Measurements from ENCODE around the gene KDM3A. TPM values are rescaled to one million over a fixed set of nuclear protein-coding genes. Genes with fewer than 3 reads are reported as not detected.

Gene KDM3A
- total and polyA plus RNA-seq, 9 of the 15 experiments (the other 6 are each of a cell fraction or from before 2014, with no cell fraction given) = 7.5 to 95.4 (median 24.8) TPM

GRCh38 chr2:86392873-86393518 is 48.2 kb upstream of the KDM3A start:
- Histone ChIP-seq H3K9me3 (replicated peaks; ENCODE audit: control insufficient read depth, insufficient read depth, low read depth, low read length) (no peaks in the 10 kb centered on the region), H3K36me3 (ENCODE audit: control insufficient read depth, insufficient read depth, low read length) (no peaks in the 10 kb centered on the region), H3K27me3 (ENCODE audit: control insufficient read depth in 2 of 2, insufficient read depth in 2 of 2, low read length in 2 of 2) (no peaks in the 10 kb centered on the region; a peak in 2 of 5 replicates), H3K4me1 (replicated peaks in 1 of 2; ENCODE audit: control insufficient read depth in 2 of 2, insufficient read depth in 2 of 2, low read length in 2 of 2) (peaks cover 0 to 4% of the 10 kb centered on the region in 2 experiments; a peak in 1 of 5 replicates), H3K9ac (ENCODE audit: insufficient read depth in 1 of 2, low read depth in 2 of 2, low read length in 2 of 2) (no peak overlapping the region), H3K79me2 (ENCODE audit: control insufficient read depth, insufficient read depth, low read length) (no peaks in the 10 kb centered on the region), H3K4me2 (ENCODE audit: insufficient read depth, low read length) (no peak overlapping the region), H3K9me1 (ENCODE audit: control insufficient read depth, insufficient read depth, low read length) (no peaks in the 10 kb centered on the region), H2AFZ (ENCODE audit: low read depth, low read length) (no peak overlapping the region), H4K20me1 (replicated peaks; ENCODE audit: control insufficient read depth, insufficient read depth, low read length) (no peaks in the 10 kb centered on the region), H3K27ac (ENCODE audit: extremely low read depth, low read depth, low read length) (no peak overlapping the region), H3K4me3 (no peak overlapping the region)
- TF ChIP-seq MCM7 (IDR thresholded peaks at IDR 0.05) (no peak), NFYB (IDR thresholded peaks at IDR 0.05; ENCODE audit: extremely low read depth, insufficient read length) (no peak), HEY1 (CRISPR knock-in tag; IDR thresholded peaks at IDR 0.05; ENCODE audit: borderline replicate concordance) (no peak), PHB2 (IDR thresholded peaks at IDR 0.05; ENCODE audit: low read depth) (no peak), ZBTB34 (CRISPR knock-in tag; IDR thresholded peaks at IDR 0.05) (no peak), L3MBTL2 (IDR thresholded peaks at IDR 0.05) (no peak), ZNF212 (CRISPR knock-in tag; IDR thresholded peaks at IDR 0.05) (no peak), MED1 (CRISPR knock-in tag; IDR thresholded peaks at IDR 0.05; ENCODE audit: borderline replicate concordance) (no peak), BRCA1 (IDR thresholded peaks at IDR 0.05) (no peak), BRCA1 (CRISPR knock-in tag; IDR thresholded peaks at IDR 0.05) (no peak), ZNF121 (CRISPR knock-in tag; conservative IDR thresholded peaks at IDR 0.05) (no peak), ZNF75A (CRISPR knock-in tag; IDR thresholded peaks at IDR 0.05) (no peak), NR2F6 (CRISPR knock-in tag; IDR thresholded peaks at IDR 0.05) (no peak)
- TF ChIP-seq, protein P1, sequence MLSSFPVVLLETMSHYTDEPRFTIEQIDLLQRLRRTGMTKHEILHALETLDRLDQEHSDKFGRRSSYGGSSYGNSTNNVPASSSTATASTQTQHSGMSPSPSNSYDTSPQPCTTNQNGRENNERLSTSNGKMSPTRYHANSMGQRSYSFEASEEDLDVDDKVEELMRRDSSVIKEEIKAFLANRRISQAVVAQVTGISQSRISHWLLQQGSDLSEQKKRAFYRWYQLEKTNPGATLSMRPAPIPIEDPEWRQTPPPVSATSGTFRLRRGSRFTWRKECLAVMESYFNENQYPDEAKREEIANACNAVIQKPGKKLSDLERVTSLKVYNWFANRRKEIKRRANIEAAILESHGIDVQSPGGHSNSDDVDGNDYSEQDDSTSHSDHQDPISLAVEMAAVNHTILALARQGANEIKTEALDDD (IDR thresholded peaks at IDR 0.05) = no peak
- TF ChIP-seq, protein P2, sequence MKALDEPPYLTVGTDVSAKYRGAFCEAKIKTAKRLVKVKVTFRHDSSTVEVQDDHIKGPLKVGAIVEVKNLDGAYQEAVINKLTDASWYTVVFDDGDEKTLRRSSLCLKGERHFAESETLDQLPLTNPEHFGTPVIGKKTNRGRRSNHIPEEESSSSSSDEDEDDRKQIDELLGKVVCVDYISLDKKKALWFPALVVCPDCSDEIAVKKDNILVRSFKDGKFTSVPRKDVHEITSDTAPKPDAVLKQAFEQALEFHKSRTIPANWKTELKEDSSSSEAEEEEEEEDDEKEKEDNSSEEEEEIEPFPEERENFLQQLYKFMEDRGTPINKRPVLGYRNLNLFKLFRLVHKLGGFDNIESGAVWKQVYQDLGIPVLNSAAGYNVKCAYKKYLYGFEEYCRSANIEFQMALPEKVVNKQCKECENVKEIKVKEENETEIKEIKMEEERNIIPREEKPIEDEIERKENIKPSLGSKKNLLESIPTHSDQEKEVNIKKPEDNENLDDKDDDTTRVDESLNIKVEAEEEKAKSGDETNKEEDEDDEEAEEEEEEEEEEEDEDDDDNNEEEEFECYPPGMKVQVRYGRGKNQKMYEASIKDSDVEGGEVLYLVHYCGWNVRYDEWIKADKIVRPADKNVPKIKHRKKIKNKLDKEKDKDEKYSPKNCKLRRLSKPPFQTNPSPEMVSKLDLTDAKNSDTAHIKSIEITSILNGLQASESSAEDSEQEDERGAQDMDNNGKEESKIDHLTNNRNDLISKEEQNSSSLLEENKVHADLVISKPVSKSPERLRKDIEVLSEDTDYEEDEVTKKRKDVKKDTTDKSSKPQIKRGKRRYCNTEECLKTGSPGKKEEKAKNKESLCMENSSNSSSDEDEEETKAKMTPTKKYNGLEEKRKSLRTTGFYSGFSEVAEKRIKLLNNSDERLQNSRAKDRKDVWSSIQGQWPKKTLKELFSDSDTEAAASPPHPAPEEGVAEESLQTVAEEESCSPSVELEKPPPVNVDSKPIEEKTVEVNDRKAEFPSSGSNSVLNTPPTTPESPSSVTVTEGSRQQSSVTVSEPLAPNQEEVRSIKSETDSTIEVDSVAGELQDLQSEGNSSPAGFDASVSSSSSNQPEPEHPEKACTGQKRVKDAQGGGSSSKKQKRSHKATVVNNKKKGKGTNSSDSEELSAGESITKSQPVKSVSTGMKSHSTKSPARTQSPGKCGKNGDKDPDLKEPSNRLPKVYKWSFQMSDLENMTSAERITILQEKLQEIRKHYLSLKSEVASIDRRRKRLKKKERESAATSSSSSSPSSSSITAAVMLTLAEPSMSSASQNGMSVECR (CRISPR knock-in tag; IDR thresholded peaks at IDR 0.05) = no peak
- TF ChIP-seq, protein P3, sequence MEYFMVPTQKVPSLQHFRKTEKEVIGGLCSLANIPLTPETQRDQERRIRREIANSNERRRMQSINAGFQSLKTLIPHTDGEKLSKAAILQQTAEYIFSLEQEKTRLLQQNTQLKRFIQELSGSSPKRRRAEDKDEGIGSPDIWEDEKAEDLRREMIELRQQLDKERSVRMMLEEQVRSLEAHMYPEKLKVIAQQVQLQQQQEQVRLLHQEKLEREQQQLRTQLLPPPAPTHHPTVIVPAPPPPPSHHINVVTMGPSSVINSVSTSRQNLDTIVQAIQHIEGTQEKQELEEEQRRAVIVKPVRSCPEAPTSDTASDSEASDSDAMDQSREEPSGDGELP (CRISPR knock-in tag; IDR thresholded peaks at IDR 0.05; ENCODE audit: borderline replicate concordance) = no peak
- DNase-seq (ENCODE audit: extremely low read depth in 1 of 4, low spot score in 3 of 4) (no peak), ATAC-seq (no peak), FAIRE-seq (no peak)
- in situ Hi-C loops (cut with MboI) (loop anchor here (25.0 kb wide), 1 partner anchor 669 kb away; no protein-coding TSS in a partner anchor), intact Hi-C loops (cut with micrococcal nuclease) (no loop called here)
- 1% methylated on average over 6 of the region's 6 CpGs for WGBS (ENCODE audit: insufficient coverage, low coverage, missing lambda C conversion rate)
- CTCF ChIA-PET (ENCODE audit: low intra/inter-chr PET ratio) = no interaction called here
- BruUV-seq (replicated peaks) = no TSS peak
- POLR2A ChIA-PET = interaction anchor here (0.6 to 0.7 kb wide), 2 partner anchors 10 to 23 kb away, joined by 3 read pairs; no protein-coding TSS in a partner anchor
